HS-5 (cell line): ENCODE results near the gene PLEKHM2.

Experiments
- DNase-seq: peaks from one replicate; pipeline ENCODE4 v3.0.0-alpha.2; 2012; ENCODE audit warnings: low read depth

The PLEKHM2 gene

GRCh38 chr1:15726508-15726907 is 42.4 kb downstream of the PLEKHM2 start:
- DNase-seq: no peak

GRCh38 chr1:15727021-15727420 is 42.9 kb downstream of the PLEKHM2 start:
- DNase-seq: no peak

GRCh38 chr1:15727424-15727823 is 43.3 kb downstream of the PLEKHM2 start:
- no peak for DNase-seq

GRCh38 chr1:15727866-15728534 is 43.9 kb downstream of the PLEKHM2 start:
- no peak for DNase-seq

- DNase-seq: no peak
Observed at GRCh38 chr1:15728937-15729657, 45.0 kb downstream of the PLEKHM2 start.

GRCh38 chr1:15730423-15730822 is 46.3 kb downstream of the PLEKHM2 start:
- DNase-seq: no peak

GRCh38 chr1:15730936-15731335 is 46.8 kb downstream of the PLEKHM2 start:
- DNase-seq: no peak

- DNase-seq: no peak
Observed at GRCh38 chr1:15731735-15732685, 47.9 kb downstream of the PLEKHM2 start.

GRCh38 chr1:15732686-15733081 is 48.6 kb downstream of the PLEKHM2 start:
- DNase-seq: no peak

- DNase-seq: no peak
Observed at GRCh38 chr1:15733218-15733725, 49.2 kb downstream of the PLEKHM2 start.

- DNase-seq: no peak
Observed at GRCh38 chr1:15733726-15734226, 49.7 kb downstream of the PLEKHM2 start.

- DNase-seq: no peak
Observed at GRCh38 chr1:15734296-15734695, 50.2 kb downstream of the PLEKHM2 start.

- no peak for DNase-seq
Observed at GRCh38 chr1:15734901-15735300, 50.8 kb downstream of the PLEKHM2 start.

- no peak for DNase-seq
Observed at GRCh38 chr1:15735304-15736037, 51.4 kb downstream of the PLEKHM2 start.

GRCh38 chr1:15736038-15736891 is 52.1 kb downstream of the PLEKHM2 start, which contains the start of gene SLC25A34:
Gene SLC25A34 (plus strand): TSS chr1:15736258. CDS start chr1:15736486, 228 bp downstream.
- DNase-seq: no peak

- no peak for DNase-seq
Observed at GRCh38 chr1:15736892-15737261, 52.8 kb downstream of the PLEKHM2 start.

- no peak for DNase-seq
Observed at GRCh38 chr1:15737324-15738319, 53.5 kb downstream of the PLEKHM2 start.

- DNase-seq: no peak
Observed at GRCh38 chr1:15738416-15739113, 54.4 kb downstream of the PLEKHM2 start.

- no peak for DNase-seq
Observed at GRCh38 chr1:15739259-15739658, 55.1 kb downstream of the PLEKHM2 start.
